Stimulated activated CD8-positive, alpha-beta memory T cell treated with anti-CD3 and anti-CD28 coated beads, Interleukin-12 subunit alpha, Interleukin-12 subunit beta, amount 100 ng/mL, for 24 hours (primary cell): ENCODE data around the gene DAPK1.
A peak's percentile ranks its signal among the peaks of the same experiment; 100 is the strongest.

Experiments
- DNase-seq: peaks from one replicate; pipeline ENCODE4 v3.0.0-alpha.2; 2020; ENCODE audit errors: extremely low read depth

The DAPK1 gene

DNA sequence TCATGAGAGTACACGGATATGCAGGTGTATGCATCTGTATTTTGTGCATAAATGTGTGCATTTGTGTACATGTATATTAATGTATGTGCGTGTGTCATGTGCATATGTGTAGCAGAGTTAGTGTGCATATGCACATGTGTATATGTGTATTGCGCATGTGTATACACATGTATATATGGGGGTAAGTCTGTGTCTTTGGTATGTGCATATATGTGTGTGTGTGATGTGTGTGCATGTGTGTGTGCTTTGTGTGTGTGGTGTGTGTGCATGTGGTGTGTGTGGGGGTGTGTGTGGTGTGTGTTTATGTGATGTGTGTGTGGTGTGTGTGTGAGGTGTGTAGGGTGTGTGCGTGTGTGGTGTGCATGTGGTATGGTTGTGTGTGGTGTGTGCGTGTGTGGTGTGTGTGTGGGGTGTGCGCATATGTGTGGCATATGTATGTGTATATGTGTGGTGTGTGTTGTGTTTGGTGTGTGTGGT, 215.2 kb downstream of the DAPK1 start:
- no peak for DNase-seq

DNA sequence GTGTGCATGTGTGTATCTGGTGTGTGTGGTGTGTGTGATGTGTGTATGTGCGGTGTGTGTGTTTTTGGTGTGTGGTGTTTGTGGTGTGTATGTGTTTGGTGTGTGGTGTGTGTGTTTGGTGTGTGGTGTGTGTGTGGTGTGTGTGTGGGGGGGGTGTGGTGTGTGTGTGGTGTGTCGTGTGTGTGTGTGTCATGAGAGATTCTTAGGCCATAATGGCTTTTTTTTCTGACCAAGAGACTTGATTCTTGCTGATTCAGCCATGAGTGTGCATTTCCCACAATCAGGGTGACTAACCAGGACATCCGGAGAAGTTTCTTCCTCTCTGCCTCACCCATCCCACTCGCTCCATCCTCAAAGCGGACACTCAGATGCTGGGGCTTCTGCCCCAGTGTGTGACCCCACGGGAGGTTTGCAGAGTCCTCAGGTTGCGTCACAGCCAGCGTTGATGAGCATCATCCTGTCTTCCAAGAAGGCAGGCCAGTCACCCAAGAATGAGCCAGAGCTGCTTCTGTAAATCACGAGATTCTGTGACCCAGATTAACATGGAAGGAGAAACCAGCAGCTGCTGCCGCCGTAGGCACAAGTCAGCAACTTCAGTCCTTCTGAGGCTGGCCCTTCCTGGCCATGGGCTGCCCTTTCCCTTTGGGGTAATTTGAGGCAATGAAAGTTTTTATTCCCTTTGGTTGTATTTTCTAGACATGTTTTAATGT, 215.8 kb downstream of the DAPK1 start:
- no peak for DNase-seq

- DNase-seq, result no peak
These were observed 216.3 kb downstream of the DAPK1 start for GRCh38 chr9:87713988-87714330.

DNA sequence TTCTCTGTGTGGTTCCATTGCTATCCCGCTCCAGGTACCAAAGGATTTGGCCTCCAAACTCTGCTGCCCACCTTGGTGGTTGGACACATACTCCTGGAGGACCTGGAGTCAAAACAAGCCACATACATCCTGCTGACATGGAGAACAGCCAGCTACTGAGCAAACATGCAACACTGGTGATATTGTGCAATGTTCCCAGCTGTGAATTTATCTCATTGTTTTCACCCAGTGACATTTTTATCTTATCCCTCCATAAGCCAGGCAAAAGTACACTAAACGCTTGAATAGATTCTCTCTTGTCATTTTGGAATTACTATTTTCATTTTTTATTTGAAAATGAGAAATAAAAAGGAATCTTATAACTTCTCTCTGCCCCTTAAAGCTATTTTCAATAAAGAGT, 217.2 kb downstream of the DAPK1 start:
- no peak for DNase-seq

GRCh38 chr9:87716141-87716540, 218.5 kb downstream of the DAPK1 start:
- no peak for DNase-seq

- DNase-seq, result no peak
These were observed 219.8 kb downstream of the DAPK1 start for GRCh38 chr9:87717456-87717855.

- no peak for DNase-seq
These were observed 220.6 kb downstream of the DAPK1 start for GRCh38 chr9:87718231-87718630.

DNA sequence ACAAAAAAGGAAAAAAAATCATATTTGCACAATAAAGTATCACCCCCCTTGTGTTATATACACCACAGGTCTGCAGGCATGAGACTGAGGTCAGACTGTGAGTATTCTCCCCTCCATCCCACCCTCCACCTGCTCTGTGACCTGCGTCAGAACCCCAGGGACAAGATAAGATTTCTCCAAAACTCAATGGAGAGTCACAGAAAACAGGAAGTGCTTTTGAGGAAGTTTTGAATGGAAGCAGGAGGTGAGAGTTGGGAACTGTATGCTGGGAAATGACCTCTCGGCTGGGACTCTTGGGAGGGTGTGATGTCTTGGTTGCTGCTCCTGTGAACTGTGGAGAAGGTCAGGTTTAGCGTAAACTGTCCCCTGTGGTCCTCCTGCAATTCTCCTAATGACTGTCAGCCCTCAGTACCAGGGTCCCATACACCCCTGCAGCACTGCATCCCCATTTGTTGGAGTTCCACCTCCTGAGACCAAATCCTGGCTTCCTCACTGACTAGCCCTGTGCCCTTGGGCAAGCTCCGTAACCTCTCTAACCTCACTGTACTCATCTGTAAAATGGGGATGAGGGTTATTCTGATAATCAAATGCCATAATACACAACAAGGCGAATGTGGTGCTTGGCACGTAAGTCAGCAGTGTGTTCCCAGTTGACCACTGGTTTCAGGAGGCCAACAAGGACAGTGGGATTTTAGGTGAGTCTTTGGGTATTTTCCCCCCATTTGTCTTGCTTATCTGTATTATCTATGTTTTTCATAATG, 221.4 kb downstream of the DAPK1 start:
- DNase-seq, result no peak

DNA sequence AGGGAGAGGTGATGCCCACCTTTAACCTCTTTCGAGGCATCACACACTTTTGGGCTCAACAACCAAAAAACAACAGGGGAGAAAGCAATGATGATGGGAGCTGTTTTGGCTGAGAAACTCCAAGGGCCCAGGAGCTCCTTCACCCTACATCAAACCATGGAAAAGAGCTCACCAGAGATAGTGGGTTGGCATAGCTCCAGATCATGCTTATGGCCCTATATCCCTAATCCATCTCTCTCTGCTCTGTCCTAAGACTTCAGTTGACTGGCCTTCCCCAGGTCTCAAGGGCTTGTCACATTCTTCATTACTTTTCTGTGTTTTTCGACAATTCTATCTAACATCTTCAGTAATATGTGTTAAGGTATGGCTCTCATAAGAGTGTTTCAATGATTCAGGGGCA, 222.5 kb downstream of the DAPK1 start:
- no peak for DNase-seq

DNA sequence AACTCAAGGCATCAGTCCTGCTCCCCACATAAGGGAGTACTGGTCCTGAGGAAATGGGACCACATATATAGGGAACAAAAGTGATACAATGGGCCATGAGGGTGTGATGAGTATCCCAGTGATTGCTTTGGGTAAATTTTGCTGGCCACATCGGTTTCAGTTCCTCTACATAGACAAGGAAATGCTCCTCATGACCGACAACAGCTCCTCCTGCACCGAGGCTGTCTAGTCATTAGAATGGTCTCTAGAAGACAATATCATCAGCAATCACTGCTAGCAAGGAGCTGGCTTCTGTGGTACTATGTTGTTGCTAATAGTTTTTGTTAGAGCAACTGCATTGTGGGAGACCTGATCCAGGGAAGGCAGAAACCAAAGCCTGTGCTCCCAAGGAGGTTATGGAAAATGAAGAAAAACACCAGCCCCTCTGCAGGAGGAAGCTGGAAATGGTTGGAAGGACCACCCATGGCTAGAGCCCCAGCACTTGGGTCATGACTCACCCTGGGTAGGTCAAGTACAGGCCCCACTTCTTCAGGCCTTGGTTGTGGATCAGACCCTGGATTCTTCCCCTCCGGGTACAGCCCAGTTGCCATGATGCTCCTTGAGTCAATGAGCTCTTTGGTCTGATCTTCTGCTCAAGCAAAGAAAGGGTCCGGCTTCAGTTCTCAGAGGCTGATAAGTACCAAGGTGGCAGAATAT, 224.9 kb downstream of the DAPK1 start:
- DNase-seq, result no peak

- DNase-seq, result no peak
These were observed 227.8 kb downstream of the DAPK1 start for GRCh38 chr9:87725356-87725899.

GRCh38 chr9:87725900-87726709, 228.4 kb downstream of the DAPK1 start, which contains the start of gene CTSL:
CTSL (plus strand) TSS chr9:87726119; CDS start chr9:87727604, 1,485 bp downstream.
- peak; percentile 9 for DNase-seq

DNA sequence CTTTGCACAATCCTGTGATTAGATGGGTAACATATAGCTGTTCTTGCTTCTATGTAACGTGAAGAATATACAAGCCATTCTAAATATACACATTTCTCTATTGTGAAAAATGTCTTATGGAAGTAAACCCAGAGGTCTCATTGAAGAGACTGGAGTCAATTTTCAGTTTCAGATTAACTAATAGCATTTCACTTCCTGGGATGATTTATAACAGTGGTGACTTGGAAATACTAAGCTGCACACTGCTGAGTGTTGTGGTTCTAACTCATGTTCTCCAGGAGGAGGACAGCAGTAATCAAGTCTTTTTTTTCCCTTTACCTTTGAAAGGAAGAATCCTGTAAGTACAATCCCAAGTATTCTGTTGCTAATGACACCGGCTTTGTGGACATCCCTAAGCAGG, 231.6 kb downstream of the DAPK1 start:
- no peak for DNase-seq

DNA sequence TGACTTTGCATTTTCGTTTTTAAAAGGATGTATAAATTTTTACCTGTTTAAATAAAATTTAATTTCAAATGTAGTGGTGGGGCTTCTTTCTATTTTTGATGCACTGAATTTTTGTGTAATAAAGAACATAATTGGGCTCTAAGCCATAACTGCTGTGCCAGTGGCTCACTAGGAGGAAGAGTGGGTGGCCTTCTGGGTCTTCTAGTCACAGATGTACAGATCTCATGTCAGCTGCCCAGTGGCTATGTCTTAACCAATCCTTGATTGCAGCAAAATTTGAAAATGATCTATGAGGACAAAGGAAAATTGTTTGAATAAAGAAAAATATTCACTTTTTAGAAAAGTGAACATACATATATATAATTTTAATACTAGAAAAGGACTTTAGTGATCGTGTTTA, 233.7 kb downstream of the DAPK1 start:
- no peak for DNase-seq

GRCh38 chr9:87732344-87732743, 234.7 kb downstream of the DAPK1 start:
- DNase-seq, result no peak

- no peak for DNase-seq
These were observed 235.1 kb downstream of the DAPK1 start for GRCh38 chr9:87732756-87733155.

- DNase-seq, result no peak
These were observed 235.8 kb downstream of the DAPK1 start for GRCh38 chr9:87733273-87734052.

- DNase-seq, result no peak
These were observed 236.4 kb downstream of the DAPK1 start for GRCh38 chr9:87734106-87734505.

GRCh38 chr9:87739546-87739945, 241.9 kb downstream of the DAPK1 start:
- DNase-seq, result no peak

GRCh38 chr9:87740209-87740608, 242.5 kb downstream of the DAPK1 start:
- no peak for DNase-seq

DNA sequence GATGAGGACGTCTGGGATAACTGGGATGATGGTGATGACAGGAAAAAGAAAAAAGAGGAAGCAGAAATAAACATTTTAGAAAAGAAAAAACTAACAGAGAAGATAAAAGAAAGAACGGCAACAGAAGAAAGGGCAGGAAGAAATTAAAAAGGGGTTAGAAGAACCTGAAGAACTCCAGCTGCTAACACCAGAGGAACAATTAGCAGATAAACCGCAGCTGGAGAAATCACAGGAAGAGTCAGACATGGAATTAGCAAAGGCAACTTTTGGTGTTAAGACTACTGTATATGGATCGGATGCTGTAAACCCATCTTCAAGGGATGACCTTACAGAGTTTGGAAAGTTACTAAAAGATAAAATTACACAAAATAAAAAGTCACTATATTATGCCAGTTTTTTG, 243.7 kb downstream of the DAPK1 start:
- DNase-seq, result no peak
